Liver (tissue), 9 donors: ENCODE measurements around the gene MDGA2. TPM values are rescaled to one million over a fixed set of nuclear protein-coding genes. Genes with fewer than 3 reads are reported as not detected.

Experiments
- DNase-seq: peaks from one replicate; pipeline ENCODE4 v3.0.0-alpha.2; 2017; ENCODE audit warnings: low spot score
- H3K27ac ChIP-seq, 2 donors: one replicate each; pipeline ENCODE4 v1.7.0; 2013; ENCODE audit warnings: inconsistent platforms in 2 of 2, low read length in 2 of 2, control low read depth in 1 of 2, low read depth in 1 of 2, mild to moderate bottlenecking in 1 of 2
- H3K27me3 ChIP-seq, 4 donors: one replicate each; pipeline versions ENCODE4 v1.6.1 to v1.7.0; 2013; ENCODE audit warnings: low read length in 3 of 4, inconsistent platforms in 1 of 4, mild to moderate bottlenecking in 1 of 4, moderate library complexity in 1 of 4; ENCODE audit not compliant: control insufficient read depth in 4 of 4, insufficient read depth in 4 of 4
- H3K36me3 ChIP-seq, 4 donors: one replicate each; pipeline versions ENCODE4 v1.6.1 to v1.7.0; 2013; ENCODE audit warnings: low read length in 3 of 4, mild to moderate bottlenecking in 3 of 4, low read depth in 1 of 4, moderate library complexity in 1 of 4; ENCODE audit not compliant: control insufficient read depth in 4 of 4, insufficient read depth in 3 of 4
- H3K4me1 ChIP-seq, 4 donors: one replicate each; pipeline versions ENCODE4 v1.6.1 to v1.7.0; 2013; ENCODE audit warnings: low read length in 3 of 4, mild to moderate bottlenecking in 3 of 4, moderate library complexity in 1 of 4; ENCODE audit not compliant: control insufficient read depth in 4 of 4, insufficient read depth in 4 of 4
- H3K4me3 ChIP-seq, 3 donors: one replicate each; pipeline versions ENCODE4 v1.6.1 to v1.7.0; 2013; ENCODE audit warnings: low read length in 3 of 3, control low read depth in 1 of 3, low read depth in 1 of 3, mild to moderate bottlenecking in 1 of 3
- H3K9ac ChIP-seq, 2 donors: one replicate each; pipeline ENCODE4 v1.7.0; 2013; ENCODE audit warnings: low read length in 2 of 2, mild to moderate bottlenecking in 2 of 2, moderate library complexity in 2 of 2, control low read depth in 1 of 2, low read depth in 1 of 2
- H3K9me3 ChIP-seq, 4 donors: one replicate each; pipeline versions ENCODE4 v1.6.1 to v1.7.0; 2013; ENCODE audit warnings: low read length in 3 of 4; ENCODE audit not compliant: control insufficient read depth in 4 of 4
- EGR1 ChIP-seq, 2 donors: IDR thresholded peaks; 2 replicates each; pipeline ENCODE4 v1.6.1; 2016 to 2018; ENCODE audit warnings: antibody characterized with exemption in 2 of 2, low read depth in 2 of 2
- FOXA1 ChIP-seq: IDR thresholded peaks from 2 replicates; pipeline ENCODE4 v1.6.1; 2016; ENCODE audit warnings: antibody characterized with exemption
- FOXA2 ChIP-seq: IDR thresholded peaks from 2 replicates; pipeline ENCODE4 v1.6.1; 2016; ENCODE audit warnings: antibody characterized with exemption
- GABPA ChIP-seq, 2 donors: IDR thresholded peaks in 1 of 2; conservative IDR thresholded peaks in 1 of 2; 2 replicates each; pipeline ENCODE4 v1.6.1; 2016; ENCODE audit warnings: antibody characterized with exemption in 2 of 2, mild to moderate bottlenecking in 1 of 2, moderate library complexity in 1 of 2
- HNF4A ChIP-seq, 2 donors: conservative IDR thresholded peaks; 2 replicates each; pipeline ENCODE4 v1.6.1; 2016; ENCODE audit warnings: antibody characterized with exemption in 2 of 2, mild to moderate bottlenecking in 2 of 2
- HNF4G ChIP-seq: IDR thresholded peaks from 2 replicates; pipeline ENCODE4 v1.6.1; 2016; ENCODE audit warnings: antibody characterized with exemption
- NR2F2 ChIP-seq: IDR thresholded peaks from 2 replicates; pipeline ENCODE4 v1.6.1; 2016; ENCODE audit warnings: antibody characterized with exemption
- RAD21 ChIP-seq, 2 donors: IDR thresholded peaks; 2 replicates each; pipeline ENCODE4 v1.6.1; 2016; ENCODE audit warnings: antibody characterized with exemption in 2 of 2, mild to moderate bottlenecking in 2 of 2
- RXRA ChIP-seq, 2 donors: IDR thresholded peaks; 2 replicates each; pipeline ENCODE4 v1.6.1; 2017 to 2018; ENCODE audit warnings: antibody characterized with exemption in 2 of 2, mild to moderate bottlenecking in 1 of 2
- SP1 ChIP-seq: IDR thresholded peaks from 2 replicates; pipeline ENCODE4 v1.6.1; 2018; ENCODE audit warnings: antibody characterized with exemption, mild to moderate bottlenecking
- TAF1 ChIP-seq: conservative IDR thresholded peaks from 2 replicates; pipeline ENCODE4 v1.6.1; 2016; ENCODE audit warnings: antibody characterized with exemption, mild to moderate bottlenecking
- WGBS: extraction: QIAGEN DNeasy Blood & Tissue Kit; methylation state at CpG from one replicate; pipeline ENCODE4 v1.1.7; 2013; 5-methylcytosine and 5-hydroxymethylcytosine counted together
- polyA plus RNA-seq, 2 donors: library from polyadenylated mRNA; stranded (reverse) in 1 of 2; unstranded in 1 of 2; fragments of 200-250 nt in 1 of 2; fragments of >200 nt in 1 of 2; fragmentation: Nextera tagmentation in 1 of 2; extraction: Ambion mirVana in 1 of 2; gene quantifications; one replicate each; pipeline versions ENCODE4 v1.2.1 to v1.2.3, GENCODE V29; 2013 to 2015
- total RNA-seq, 2 donors: library from RNA; depleted of rRNA; stranded (reverse); fragments of >200 nt; gene quantifications; one replicate each; pipeline ENCODE4 v1.2.3, GENCODE V29; 2014
- TF ChIP-seq, protein P1 (sequence below): fragments of 150-350 bp; IDR thresholded peaks from 2 replicates; pipeline ENCODE4 v1.5.1; 2017; ENCODE audit warnings: improper control_type of control experiment, low read depth, low read length; ENCODE audit not compliant: missing input control
- TF ChIP-seq, protein P2 (sequence below): IDR thresholded peaks from 2 replicates; pipeline ENCODE4 v1.6.1; 2016; ENCODE audit warnings: antibody characterized with exemption
- TF ChIP-seq, protein P3 (sequence below): IDR thresholded peaks from 2 replicates; pipeline ENCODE4 v1.6.1; 2016; ENCODE audit warnings: antibody characterized with exemption
- TF ChIP-seq, protein P4 (sequence below): IDR thresholded peaks from 2 replicates; pipeline ENCODE4 v1.6.1; 2016; ENCODE audit warnings: antibody characterized with exemption, mild to moderate bottlenecking
- TF ChIP-seq, protein P5 (sequence below): IDR thresholded peaks from 2 replicates; pipeline ENCODE4 v1.6.1; 2016; ENCODE audit warnings: antibody characterized with exemption
- donor health status: healthy.
- donor health status: healthy.
- donor health status: healthy.
- donor health status: healthy.
- donor health status: healthy.

Gene MDGA2
- total and polyA plus RNA-seq, 4 donors, result 0.05 to 0.33 (median 0.19) TPM

DNA sequence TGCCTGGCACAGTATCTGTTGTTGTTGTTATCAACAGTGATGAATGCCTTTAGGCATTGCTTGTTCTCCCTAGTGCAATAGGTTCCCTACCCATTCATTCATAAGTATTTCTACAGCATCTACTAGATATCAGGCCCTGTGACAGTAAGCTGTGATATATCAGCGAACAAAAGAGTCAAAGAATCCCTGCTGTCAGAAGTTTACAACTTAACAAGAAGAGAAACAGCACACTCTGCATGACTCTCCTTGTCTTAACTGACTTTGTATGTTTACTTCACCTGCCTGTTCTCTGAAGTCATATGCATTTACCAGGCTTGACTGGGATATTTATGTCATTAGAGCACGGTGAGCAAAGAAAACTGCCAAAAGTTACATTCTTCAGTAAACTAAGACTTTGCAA, 571.6 kb downstream of the MDGA2 start:
- no peaks in the 10 kb centered on the region for H3K27me3 ChIP-seq
- H3K4me3 ChIP-seq, result no peak overlapping the region
- no peak for DNase-seq
- H3K9ac ChIP-seq, result no peak overlapping the region
- TF ChIP-seq, protein P1, sequence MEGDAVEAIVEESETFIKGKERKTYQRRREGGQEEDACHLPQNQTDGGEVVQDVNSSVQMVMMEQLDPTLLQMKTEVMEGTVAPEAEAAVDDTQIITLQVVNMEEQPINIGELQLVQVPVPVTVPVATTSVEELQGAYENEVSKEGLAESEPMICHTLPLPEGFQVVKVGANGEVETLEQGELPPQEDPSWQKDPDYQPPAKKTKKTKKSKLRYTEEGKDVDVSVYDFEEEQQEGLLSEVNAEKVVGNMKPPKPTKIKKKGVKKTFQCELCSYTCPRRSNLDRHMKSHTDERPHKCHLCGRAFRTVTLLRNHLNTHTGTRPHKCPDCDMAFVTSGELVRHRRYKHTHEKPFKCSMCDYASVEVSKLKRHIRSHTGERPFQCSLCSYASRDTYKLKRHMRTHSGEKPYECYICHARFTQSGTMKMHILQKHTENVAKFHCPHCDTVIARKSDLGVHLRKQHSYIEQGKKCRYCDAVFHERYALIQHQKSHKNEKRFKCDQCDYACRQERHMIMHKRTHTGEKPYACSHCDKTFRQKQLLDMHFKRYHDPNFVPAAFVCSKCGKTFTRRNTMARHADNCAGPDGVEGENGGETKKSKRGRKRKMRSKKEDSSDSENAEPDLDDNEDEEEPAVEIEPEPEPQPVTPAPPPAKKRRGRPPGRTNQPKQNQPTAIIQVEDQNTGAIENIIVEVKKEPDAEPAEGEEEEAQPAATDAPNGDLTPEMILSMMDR, result no peak
- TF ChIP-seq RXRA (IDR thresholded peaks at IDR 0.05), result no peak
- TF ChIP-seq RAD21 (IDR thresholded peaks at IDR 0.05), result no peak
- no peak for TF ChIP-seq HNF4G
- no peak for TF ChIP-seq HNF4A (conservative IDR thresholded peaks at IDR 0.05)
- WGBS, result 45% methylated on average over 2 of the region's 2 CpGs
- no peak overlapping the region for H3K27ac ChIP-seq
- no peaks in the 10 kb centered on the region for H3K4me1 ChIP-seq
- H3K9me3 ChIP-seq, result no peaks in the 10 kb centered on the region
- no peaks in the 10 kb centered on the region for H3K36me3 ChIP-seq

DNA sequence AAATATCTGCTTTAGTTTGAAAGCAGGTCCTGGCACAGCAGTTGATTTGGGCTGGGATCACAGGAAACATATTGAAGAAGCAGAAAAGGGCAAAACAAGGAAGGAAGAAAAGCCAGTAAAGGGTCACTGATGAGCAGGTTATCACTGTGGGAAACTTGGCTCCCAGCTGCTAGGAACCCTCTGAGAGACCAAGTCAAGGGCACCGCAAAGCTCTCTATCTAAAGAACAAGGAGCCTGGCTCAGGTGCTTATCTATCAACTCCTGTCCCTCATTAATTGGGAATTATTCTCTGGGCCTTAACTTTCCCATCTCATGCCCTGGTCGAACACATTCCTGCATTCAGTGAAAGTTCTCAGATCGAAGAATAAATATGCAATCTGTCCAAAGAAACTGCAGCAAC, 572.9 kb downstream of the MDGA2 start:
- Histone ChIP-seq H3K27ac (no peak overlapping the region), H3K9ac (no peak overlapping the region), H3K9me3 (no peaks in the 10 kb centered on the region), H3K4me3 (no peak overlapping the region), H3K4me1 (no peaks in the 10 kb centered on the region), H3K27me3 (no peaks in the 10 kb centered on the region), H3K36me3 (no peaks in the 10 kb centered on the region)
- TF ChIP-seq SP1 (no peak), NR2F2 (no peak), EGR1 (IDR thresholded peaks at IDR 0.05; ENCODE audit: low read depth in 2 of 2) (no peak), FOXA1 (no peak), HNF4G (no peak), TAF1 (no peak), RAD21 (IDR thresholded peaks at IDR 0.05) (no peak), GABPA (IDR thresholded peaks at IDR 0.05 in 1 of 2, conservative IDR thresholded peaks at IDR 0.05 in 1 of 2) (no peak), FOXA2 (no peak), RXRA (IDR thresholded peaks at IDR 0.05) (no peak)
- TF ChIP-seq, protein P2, sequence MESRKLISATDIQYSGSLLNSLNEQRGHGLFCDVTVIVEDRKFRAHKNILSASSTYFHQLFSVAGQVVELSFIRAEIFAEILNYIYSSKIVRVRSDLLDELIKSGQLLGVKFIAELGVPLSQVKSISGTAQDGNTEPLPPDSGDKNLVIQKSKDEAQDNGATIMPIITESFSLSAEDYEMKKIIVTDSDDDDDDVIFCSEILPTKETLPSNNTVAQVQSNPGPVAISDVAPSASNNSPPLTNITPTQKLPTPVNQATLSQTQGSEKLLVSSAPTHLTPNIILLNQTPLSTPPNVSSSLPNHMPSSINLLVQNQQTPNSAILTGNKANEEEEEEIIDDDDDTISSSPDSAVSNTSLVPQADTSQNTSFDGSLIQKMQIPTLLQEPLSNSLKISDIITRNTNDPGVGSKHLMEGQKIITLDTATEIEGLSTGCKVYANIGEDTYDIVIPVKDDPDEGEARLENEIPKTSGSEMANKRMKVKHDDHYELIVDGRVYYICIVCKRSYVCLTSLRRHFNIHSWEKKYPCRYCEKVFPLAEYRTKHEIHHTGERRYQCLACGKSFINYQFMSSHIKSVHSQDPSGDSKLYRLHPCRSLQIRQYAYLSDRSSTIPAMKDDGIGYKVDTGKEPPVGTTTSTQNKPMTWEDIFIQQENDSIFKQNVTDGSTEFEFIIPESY, result no peak
- TF ChIP-seq, protein P3, sequence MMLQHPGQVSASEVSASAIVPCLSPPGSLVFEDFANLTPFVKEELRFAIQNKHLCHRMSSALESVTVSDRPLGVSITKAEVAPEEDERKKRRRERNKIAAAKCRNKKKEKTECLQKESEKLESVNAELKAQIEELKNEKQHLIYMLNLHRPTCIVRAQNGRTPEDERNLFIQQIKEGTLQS, result no peak
- TF ChIP-seq, protein P4, sequence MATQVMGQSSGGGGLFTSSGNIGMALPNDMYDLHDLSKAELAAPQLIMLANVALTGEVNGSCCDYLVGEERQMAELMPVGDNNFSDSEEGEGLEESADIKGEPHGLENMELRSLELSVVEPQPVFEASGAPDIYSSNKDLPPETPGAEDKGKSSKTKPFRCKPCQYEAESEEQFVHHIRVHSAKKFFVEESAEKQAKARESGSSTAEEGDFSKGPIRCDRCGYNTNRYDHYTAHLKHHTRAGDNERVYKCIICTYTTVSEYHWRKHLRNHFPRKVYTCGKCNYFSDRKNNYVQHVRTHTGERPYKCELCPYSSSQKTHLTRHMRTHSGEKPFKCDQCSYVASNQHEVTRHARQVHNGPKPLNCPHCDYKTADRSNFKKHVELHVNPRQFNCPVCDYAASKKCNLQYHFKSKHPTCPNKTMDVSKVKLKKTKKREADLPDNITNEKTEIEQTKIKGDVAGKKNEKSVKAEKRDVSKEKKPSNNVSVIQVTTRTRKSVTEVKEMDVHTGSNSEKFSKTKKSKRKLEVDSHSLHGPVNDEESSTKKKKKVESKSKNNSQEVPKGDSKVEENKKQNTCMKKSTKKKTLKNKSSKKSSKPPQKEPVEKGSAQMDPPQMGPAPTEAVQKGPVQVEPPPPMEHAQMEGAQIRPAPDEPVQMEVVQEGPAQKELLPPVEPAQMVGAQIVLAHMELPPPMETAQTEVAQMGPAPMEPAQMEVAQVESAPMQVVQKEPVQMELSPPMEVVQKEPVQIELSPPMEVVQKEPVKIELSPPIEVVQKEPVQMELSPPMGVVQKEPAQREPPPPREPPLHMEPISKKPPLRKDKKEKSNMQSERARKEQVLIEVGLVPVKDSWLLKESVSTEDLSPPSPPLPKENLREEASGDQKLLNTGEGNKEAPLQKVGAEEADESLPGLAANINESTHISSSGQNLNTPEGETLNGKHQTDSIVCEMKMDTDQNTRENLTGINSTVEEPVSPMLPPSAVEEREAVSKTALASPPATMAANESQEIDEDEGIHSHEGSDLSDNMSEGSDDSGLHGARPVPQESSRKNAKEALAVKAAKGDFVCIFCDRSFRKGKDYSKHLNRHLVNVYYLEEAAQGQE, result no peak
- TF ChIP-seq, protein P1, result no peak
- TF ChIP-seq, protein P5, sequence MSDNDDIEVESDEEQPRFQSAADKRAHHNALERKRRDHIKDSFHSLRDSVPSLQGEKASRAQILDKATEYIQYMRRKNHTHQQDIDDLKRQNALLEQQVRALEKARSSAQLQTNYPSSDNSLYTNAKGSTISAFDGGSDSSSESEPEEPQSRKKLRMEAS, result no peak
- 34% methylated on average over 3 of the region's 3 CpGs for WGBS
- no peak for DNase-seq
